ENCODE results near the gene ZNF485.

DNA sequence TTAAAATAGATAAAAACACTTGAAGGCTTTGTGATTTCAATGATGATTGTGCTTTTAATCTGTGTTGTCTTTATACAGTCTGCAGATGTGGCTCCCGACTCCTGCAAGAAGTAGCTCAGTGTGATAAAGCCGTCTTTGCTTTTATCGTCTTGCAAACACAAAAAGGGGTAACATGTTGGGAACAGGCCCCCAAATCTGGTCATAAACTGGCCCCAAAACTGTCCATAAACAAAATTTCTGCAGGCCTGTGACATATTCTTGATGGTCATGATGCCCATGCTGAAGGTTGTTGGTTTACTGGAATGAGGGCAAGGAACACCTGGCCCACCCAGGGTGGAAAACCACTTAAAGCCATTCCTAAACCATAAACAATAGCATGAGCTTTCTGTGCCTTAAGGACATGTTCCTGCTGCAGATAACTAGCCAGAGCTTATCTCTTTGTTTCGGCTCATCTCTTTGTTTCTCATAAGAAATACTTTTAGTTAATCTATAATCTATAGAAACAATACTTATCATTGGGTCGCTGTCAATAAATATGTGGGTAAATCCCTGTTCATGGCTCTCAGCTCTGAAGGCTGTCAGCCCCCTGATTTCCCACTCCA is 14.8 kb upstream of the ZNF485 start:
- TF ChIP-seq, protein P1, sequence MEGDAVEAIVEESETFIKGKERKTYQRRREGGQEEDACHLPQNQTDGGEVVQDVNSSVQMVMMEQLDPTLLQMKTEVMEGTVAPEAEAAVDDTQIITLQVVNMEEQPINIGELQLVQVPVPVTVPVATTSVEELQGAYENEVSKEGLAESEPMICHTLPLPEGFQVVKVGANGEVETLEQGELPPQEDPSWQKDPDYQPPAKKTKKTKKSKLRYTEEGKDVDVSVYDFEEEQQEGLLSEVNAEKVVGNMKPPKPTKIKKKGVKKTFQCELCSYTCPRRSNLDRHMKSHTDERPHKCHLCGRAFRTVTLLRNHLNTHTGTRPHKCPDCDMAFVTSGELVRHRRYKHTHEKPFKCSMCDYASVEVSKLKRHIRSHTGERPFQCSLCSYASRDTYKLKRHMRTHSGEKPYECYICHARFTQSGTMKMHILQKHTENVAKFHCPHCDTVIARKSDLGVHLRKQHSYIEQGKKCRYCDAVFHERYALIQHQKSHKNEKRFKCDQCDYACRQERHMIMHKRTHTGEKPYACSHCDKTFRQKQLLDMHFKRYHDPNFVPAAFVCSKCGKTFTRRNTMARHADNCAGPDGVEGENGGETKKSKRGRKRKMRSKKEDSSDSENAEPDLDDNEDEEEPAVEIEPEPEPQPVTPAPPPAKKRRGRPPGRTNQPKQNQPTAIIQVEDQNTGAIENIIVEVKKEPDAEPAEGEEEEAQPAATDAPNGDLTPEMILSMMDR (conservative IDR thresholded peaks at IDR 0.05; ENCODE audit: low read depth, low read length), result no peak
- no peak for TF ChIP-seq EZH2 (IDR thresholded peaks at IDR 0.05; ENCODE audit: low read length, unreplicated experiment)
- no peak for TF ChIP-seq EZH2phosphoT487 (IDR thresholded peaks at IDR 0.05; ENCODE audit: borderline replicate concordance, low read length)

Data from PC-3 (cell line).